H1 (cell line): ENCODE results near the gene PRXL2B.

Source experiments
- CHD2 ChIP-seq: IDR thresholded peaks from 2 replicates; pipeline ENCODE4 v1.6.1; 2012; ENCODE audit warnings: low read length, improper control_type of control experiment
- CTCF ChIP-seq, 3 experiments: IDR thresholded peaks; 1 replicate in 2 of 3; 2 replicates in 1 of 3; pipeline versions ENCODE4 v1.5.1 to v1.6.1; 2011; ENCODE audit warnings: low read length in 3 of 3, mild to moderate bottlenecking in 3 of 3, inconsistent platforms in 2 of 3, low read depth in 1 of 3, moderate library complexity in 1 of 3; ENCODE audit not compliant: insufficient read depth in 1 of 3; ENCODE audit errors: control extremely low read depth in 1 of 3
- EP300 ChIP-seq, 2 experiments: IDR thresholded peaks; 1 replicate in 1 of 2; 2 replicates in 1 of 2; pipeline ENCODE4 v1.6.1; 2011 to 2012; ENCODE audit warnings: low read depth in 2 of 2, low read length in 2 of 2, mild to moderate bottlenecking in 2 of 2, borderline replicate concordance in 1 of 2, inconsistent platforms in 1 of 2, moderate library complexity in 1 of 2
- EZH2 ChIP-seq: fragments of 200-600 bp; sonication (generic); IDR thresholded peaks from 2 replicates; pipeline ENCODE4 v1.7.1; 2012; ENCODE audit warnings: low read depth, mild to moderate bottlenecking, moderate library complexity, low read length, inconsistent platforms; ENCODE audit not compliant: severe bottlenecking
- POLR2A ChIP-seq, 2 experiments: IDR thresholded peaks; 1 replicate in 1 of 2; 2 replicates in 1 of 2; pipeline ENCODE4 v1.6.1; 2011; ENCODE audit warnings: low read depth in 2 of 2, low read length in 2 of 2, mild to moderate bottlenecking in 2 of 2; ENCODE audit errors: control extremely low read depth in 1 of 2
- YY1 ChIP-seq: IDR thresholded peaks from 2 replicates; pipeline ENCODE4 v1.6.1; 2011; ENCODE audit warnings: low read depth, mild to moderate bottlenecking, low read length

GRCh38 chr1:2594641-2595131 is 8.1 kb downstream of the PRXL2B start:
- TF ChIP-seq EP300 (IDR thresholded peaks at IDR 0.05; ENCODE audit: borderline replicate concordance in 1 of 2, low read depth in 2 of 2, low read length in 2 of 2) (no peak), CTCF (IDR thresholded peaks at IDR 0.05; ENCODE audit: control extremely low read depth in 1 of 3, insufficient read depth in 1 of 3, low read depth in 1 of 3, low read length in 3 of 3) (no peak), EZH2 (no peak), POLR2A (IDR thresholded peaks at IDR 0.05; ENCODE audit: control extremely low read depth in 1 of 2, low read depth in 2 of 2, low read length in 2 of 2) (no peak), CHD2 (no peak), YY1 (no peak)
